ENCODE measurements around the gene ATG7. TPM values are rescaled to one million over a fixed set of nuclear protein-coding genes. Genes with fewer than 3 reads are reported as not detected.
"Not testable (repeated sequence)": the region's sequence is repeated elsewhere in the genome, so short reads cannot be mapped to it uniquely, and the experiment has no call there.

The ATG7 gene
- total and polyA plus RNA-seq, 2 donors from 2014 or later = 15.3 to 54.9 TPM

GRCh38 chr3:11498646-11499045 is 226.4 kb downstream of the ATG7 start:
- FAIRE-seq (no peak), DNase-seq (peak in 2 of 5 donors; percentile 48 to 79)
- H3K27me3 ChIP-seq (ENCODE audit: control insufficient read depth, insufficient read depth, low read length) = no peaks in the 10 kb centered on the region
- no peak overlapping the region for H3K4me3 ChIP-seq (ENCODE audit: low read length in 3 of 3)
- no peaks in the 10 kb centered on the region for H3K36me3 ChIP-seq (ENCODE audit: control insufficient read depth in 2 of 3, insufficient read depth in 3 of 3, low read length in 3 of 3)
- intact Hi-C loops (cut with DNase I) = no loop called here
- no peak overlapping the region for H3K27ac ChIP-seq (ENCODE audit: low read depth in 2 of 2, low read length in 2 of 2)
- H3K9me3 ChIP-seq (ENCODE audit: control insufficient read depth in 2 of 3, insufficient read depth in 1 of 3, low read length in 3 of 3) = no peaks in the 10 kb centered on the region
- no peak for TF ChIP-seq CTCF (IDR thresholded peaks at IDR 0.05; ENCODE audit: borderline replicate concordance, extremely low read depth, insufficient read depth)
- H3K9ac ChIP-seq (ENCODE audit: low read length in 3 of 3) = no peak overlapping the region
- peaks cover 0 to 7% (median 2%) of the 10 kb centered on the region in 3 donors for H3K4me1 ChIP-seq (ENCODE audit: control insufficient read depth in 2 of 3, insufficient read depth in 2 of 3, low read depth in 1 of 3, low read length in 3 of 3)

- no peak overlapping the region for H3K4me3 ChIP-seq (ENCODE audit: low read length in 3 of 3)
- no peaks in the 10 kb centered on the region for H3K9me3 ChIP-seq (ENCODE audit: control insufficient read depth in 2 of 3, insufficient read depth in 1 of 3, low read length in 3 of 3)
- H3K27ac ChIP-seq (ENCODE audit: low read depth in 2 of 2, low read length in 2 of 2) = no peak overlapping the region
- peak in 1 of 5 donors; percentile 24 for DNase-seq
- TF ChIP-seq CTCF (IDR thresholded peaks at IDR 0.05; ENCODE audit: borderline replicate concordance, extremely low read depth, insufficient read depth) = no peak
- peaks cover 0 to 7% (median 2%) of the 10 kb centered on the region in 3 donors for H3K4me1 ChIP-seq (ENCODE audit: control insufficient read depth in 2 of 3, insufficient read depth in 2 of 3, low read depth in 1 of 3, low read length in 3 of 3)
- intact Hi-C loops (cut with DNase I) = no loop called here
- no peak for FAIRE-seq
- no peak overlapping the region for H3K9ac ChIP-seq (ENCODE audit: low read length in 3 of 3)
- H3K36me3 ChIP-seq (ENCODE audit: control insufficient read depth in 2 of 3, insufficient read depth in 3 of 3, low read length in 3 of 3) = no peaks in the 10 kb centered on the region
- no peaks in the 10 kb centered on the region for H3K27me3 ChIP-seq (ENCODE audit: control insufficient read depth, insufficient read depth, low read length)
Measured at GRCh38 chr3:11499144-11499543, 226.9 kb downstream of the ATG7 start.

GRCh38 chr3:11502413-11502812 is 230.2 kb downstream of the ATG7 start:
- H3K4me3 ChIP-seq (ENCODE audit: low read length in 3 of 3); H3K9me3 ChIP-seq (ENCODE audit: control insufficient read depth in 2 of 3, insufficient read depth in 1 of 3, low read length in 3 of 3); H3K27me3 ChIP-seq (ENCODE audit: control insufficient read depth, insufficient read depth, low read length); DNase-seq; intact Hi-C loops (cut with DNase I); H3K9ac ChIP-seq (ENCODE audit: low read length in 3 of 3); H3K27ac ChIP-seq (ENCODE audit: low read depth in 2 of 2, low read length in 2 of 2); FAIRE-seq; H3K4me1 ChIP-seq (ENCODE audit: control insufficient read depth in 2 of 3, insufficient read depth in 2 of 3, low read depth in 1 of 3, low read length in 3 of 3); H3K36me3 ChIP-seq (ENCODE audit: control insufficient read depth in 2 of 3, insufficient read depth in 3 of 3, low read length in 3 of 3): not testable (repeated sequence)

GRCh38 chr3:11507719-11508118 is 235.5 kb downstream of the ATG7 start:
- no peak for TF ChIP-seq CTCF (IDR thresholded peaks at IDR 0.05; ENCODE audit: borderline replicate concordance, extremely low read depth, insufficient read depth)
- Histone ChIP-seq H3K9ac (ENCODE audit: low read length in 3 of 3) (no peak overlapping the region), H3K4me1 (ENCODE audit: control insufficient read depth in 2 of 3, insufficient read depth in 2 of 3, low read depth in 1 of 3, low read length in 3 of 3) (peaks cover 3 to 12% (median 5%) of the 10 kb centered on the region in 3 donors), H3K27ac (ENCODE audit: low read depth in 2 of 2, low read length in 2 of 2) (no peak overlapping the region), H3K27me3 (ENCODE audit: control insufficient read depth, insufficient read depth, low read length) (no peaks in the 10 kb centered on the region), H3K36me3 (ENCODE audit: control insufficient read depth in 2 of 3, insufficient read depth in 3 of 3, low read length in 3 of 3) (no peaks in the 10 kb centered on the region), H3K4me3 (ENCODE audit: low read length in 3 of 3) (no peak overlapping the region), H3K9me3 (ENCODE audit: control insufficient read depth in 2 of 3, insufficient read depth in 1 of 3, low read length in 3 of 3) (no peaks in the 10 kb centered on the region)
- no peak for FAIRE-seq
- no peak for DNase-seq
- intact Hi-C loops (cut with DNase I) = no loop called here

Data from kidney (tissue), 14 donors.